ENCODE data around the gene CRTC1.
"Not testable (repeated sequence)": the region's sequence is repeated elsewhere in the genome, so short reads cannot be mapped to it uniquely, and the experiment has no call there.

Gene CRTC1

DNA sequence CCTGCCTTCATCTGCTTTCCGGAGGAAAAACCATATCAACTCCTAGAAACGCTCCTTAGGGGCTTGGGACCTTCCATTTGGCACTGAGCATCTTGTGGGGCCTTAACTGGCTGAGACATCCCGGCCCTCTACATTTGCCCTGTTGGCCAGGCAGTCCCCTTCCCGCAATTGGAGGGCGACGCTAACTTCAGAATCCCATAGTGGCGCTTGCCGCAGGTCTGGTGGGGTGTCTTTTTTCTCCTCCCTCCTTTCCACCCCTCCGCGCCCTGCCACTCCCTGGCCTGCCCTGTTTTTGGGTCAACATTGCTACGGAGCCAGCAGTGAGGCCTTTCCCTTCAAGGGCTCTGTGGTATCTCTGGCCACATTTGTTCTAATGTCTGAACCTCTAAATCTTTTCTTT, 13.6 kb upstream of the CRTC1 start:
- DNase-seq, result no peak

DNA sequence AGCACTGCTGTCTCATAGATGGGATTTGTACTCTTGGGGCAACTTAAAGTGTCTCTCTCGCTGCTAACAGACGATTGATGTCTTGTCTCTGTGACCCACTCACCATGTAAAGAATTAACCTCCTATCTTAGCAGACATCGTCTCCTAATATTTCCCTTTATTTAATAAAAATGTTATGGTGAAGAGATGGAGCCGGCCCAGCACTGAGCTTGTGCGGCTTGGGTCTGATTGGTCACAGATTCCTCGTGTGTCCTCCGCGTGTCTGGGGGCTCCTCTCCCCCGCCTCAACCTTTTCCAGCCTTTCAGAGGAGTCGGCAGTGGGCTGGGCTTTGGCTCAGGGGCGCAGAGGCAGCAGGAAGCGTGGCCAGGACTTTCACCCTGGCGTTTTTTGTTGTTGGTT, 13.2 kb upstream of the CRTC1 start:
- DNase-seq, result no peak

DNA sequence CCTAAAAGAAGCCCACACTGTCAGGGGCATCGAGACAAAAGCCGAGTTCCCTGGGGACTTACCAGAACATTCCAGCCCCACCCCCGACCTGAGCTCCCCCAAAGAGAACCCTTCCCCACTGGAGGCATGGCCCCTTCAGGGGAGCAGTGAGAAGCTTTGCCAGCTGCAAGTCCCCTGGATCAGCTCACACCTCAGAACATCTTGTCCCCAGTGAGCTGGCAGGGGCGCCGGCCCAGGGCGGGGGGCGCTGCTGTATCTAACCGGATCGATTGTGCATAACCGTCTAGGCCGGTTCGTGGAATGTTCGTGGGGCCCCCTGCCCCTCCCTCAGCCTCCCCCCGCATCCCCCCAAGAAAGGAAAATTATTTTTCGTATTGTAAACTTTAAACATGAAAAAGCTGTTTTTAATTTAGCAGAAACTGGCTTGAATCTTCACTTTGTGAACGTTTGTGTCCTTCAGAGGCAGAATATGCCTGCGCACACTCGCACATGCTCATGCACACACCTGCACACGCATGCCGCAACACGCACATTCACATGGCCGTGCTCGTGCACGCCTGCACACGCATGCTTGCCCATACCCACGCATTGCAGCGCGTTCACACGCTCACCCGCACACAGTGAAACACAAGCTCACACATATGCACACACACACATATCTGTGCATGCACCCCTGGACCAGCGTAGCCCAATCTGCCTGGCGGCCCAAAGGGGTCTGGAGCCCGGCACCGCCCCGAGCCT, 12.0 kb upstream of the CRTC1 start:
- no peak for DNase-seq

DNA sequence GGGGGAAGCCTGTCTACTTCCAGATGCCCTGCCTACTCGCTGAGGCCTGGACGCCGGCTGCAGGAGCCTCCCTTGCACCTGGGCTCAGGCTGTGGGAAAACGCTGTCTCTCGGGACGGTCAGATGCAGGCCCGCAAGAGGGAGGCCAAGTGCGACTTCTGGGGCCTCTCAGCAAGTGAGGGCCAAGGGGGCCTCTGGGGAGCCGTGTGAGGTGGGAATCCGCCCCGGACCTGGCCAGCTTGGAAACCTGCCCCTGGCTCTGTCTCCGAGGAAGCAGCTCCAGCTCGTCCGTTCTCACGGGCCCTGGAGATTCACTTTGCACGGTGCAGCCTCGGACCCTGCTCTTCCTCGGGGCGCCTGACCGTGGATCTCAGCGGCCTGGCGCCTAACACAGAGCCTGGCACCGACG, 11.4 kb upstream of the CRTC1 start:
- DNase-seq, result no peak

DNA sequence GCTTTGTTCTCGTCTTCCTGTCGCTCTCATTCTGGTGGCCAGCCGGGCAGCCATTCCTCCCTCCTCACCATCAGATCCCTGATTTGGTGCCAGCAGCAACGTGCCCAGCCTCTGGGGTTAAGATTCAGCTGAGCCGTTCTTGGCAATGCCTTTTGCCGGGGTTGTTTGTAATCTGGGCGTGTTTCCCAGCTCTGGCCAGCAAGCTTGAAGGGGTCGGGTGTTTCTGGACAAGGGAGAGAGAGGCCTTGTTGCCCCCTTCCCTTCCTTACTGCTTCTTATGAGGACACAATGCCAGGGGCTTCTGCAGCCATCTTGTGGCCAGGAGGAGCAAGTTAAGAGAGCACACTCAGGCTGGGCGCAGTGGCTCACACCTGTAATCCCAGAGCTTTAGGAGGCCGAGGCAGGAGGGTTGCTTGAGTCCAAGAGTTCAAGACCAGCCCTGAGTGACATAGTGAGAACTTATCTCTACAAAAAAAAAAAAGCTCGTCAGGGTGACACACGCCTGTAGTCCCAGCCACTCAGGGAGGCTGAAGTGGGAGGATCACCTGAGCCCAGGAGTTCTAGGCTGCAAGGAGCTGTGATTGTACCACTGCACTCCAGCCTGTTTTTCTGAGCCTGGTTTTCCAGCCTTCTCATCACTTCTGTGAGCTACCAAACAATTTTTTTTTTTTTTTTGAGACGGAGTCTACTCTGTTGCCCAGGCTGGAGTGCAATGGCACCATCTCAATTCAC, 10.7 kb upstream of the CRTC1 start:
- no peak for DNase-seq

DNA sequence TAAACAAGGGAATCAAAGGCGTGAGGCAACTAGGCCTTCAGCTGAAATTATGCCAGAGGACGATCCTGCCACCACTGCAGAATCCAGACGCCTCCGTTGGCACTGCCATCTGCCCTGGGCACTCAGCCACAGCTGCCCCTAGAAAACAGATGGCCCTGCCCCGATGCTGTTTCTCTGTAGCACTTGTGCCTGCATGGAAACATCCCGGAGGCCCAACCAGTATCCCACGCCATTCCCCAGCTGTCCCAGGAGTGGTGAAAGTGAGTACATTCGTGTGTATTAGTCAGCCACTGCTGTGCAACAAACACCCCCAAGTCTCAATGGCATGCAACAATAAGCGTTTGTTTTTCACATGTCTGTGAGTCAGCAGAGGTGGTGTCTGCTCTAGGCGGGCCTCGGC, 8.9 kb upstream of the CRTC1 start:
- DNase-seq, result no peak

DNA sequence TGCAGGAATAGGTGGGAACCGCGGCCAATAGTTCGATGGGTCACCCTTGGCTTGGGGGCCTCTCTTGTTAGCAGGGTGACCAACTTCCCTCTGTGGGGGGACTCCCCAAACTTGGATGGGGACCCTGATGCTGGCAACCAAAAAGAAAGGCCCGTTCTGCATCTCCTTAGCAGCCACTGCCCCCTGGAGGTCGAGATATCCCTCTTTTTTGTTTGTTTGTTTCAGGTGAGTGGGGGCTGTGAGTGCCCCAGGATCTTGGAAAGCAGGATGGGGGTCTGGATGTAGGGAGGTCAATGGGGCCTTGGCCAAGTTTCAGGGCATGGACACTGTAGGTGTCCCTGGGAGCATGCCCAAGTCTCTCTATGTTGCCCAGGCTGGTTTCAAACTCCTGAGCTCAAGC, 7.7 kb upstream of the CRTC1 start:
- no peak for DNase-seq

DNA sequence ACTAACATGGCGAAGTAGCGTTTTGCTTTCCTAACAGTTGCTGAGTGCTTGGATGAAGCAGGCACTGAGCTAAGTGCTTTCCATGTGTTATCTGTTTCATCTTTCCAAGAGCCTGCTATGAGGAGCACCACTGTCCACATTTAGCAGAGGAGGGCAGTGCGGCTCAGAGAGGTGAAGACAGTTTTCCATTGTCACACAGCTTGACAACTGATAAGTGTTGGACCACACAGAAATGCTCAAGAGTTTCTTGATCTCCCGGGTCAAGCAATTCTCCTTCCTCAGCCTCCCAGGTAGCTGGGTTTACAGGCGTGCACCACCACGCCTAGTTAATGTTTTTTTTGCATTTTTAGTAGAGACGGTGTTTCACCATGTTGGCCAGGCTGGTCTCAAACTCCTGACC, 6.8 kb upstream of the CRTC1 start:
- no peak for DNase-seq

DNA sequence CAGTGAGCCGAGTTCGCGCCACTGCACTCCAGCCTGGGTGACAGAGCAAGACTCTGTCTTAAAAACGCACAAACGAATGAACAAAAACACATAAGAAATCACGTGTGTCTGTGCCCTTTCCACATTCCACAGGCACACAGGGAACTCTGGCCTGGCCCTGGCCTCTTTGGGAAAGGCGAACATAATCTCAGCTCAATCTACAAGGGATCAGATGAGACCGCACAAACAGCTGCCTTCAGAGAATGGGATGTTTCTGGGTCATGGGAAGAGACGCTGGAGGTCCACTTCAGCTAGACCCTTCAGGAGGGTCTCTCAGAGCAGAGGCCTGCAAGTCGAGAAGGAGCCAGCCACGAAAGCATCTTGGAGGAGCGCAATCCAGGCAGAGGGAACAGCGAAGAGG, 6.3 kb upstream of the CRTC1 start:
- DNase-seq, result no peak

DNA sequence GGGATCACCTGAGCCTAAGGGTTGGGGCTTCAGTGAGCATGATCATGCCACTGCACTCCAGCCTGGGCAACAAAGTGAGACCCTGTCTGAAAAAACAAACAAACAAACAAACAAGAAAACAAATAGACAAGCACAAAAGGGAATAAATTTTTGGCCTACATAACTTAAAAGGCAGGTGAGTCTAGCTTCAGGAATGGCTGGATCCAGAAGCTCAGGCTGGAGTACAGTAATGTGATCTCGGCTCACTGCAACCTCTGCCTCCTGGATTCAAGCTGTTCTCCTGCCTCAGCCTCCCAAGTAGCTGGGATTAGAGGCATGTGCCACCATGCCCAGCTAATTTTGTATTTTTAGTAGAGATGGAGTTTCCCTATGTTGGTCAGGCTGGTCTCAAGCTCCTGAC, 3.3 kb upstream of the CRTC1 start:
- DNase-seq, result not testable (repeated sequence)

DNA sequence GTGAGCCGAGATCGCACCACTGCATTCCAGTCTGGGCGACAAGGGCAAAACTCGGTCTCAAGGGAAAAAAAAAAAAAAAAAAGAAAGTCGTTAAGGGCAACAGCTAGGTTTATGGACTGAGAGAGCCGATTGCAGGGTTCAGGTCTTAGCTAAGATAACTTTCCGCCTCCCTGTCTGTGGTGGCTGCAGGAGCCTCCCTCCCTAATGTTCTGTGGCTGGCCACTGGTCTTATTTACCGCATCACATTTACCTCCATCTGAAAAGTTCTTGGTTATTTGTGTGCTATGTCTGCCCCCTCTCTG, 722 bp upstream of the CRTC1 start:
- DNase-seq, result no peak

DNA sequence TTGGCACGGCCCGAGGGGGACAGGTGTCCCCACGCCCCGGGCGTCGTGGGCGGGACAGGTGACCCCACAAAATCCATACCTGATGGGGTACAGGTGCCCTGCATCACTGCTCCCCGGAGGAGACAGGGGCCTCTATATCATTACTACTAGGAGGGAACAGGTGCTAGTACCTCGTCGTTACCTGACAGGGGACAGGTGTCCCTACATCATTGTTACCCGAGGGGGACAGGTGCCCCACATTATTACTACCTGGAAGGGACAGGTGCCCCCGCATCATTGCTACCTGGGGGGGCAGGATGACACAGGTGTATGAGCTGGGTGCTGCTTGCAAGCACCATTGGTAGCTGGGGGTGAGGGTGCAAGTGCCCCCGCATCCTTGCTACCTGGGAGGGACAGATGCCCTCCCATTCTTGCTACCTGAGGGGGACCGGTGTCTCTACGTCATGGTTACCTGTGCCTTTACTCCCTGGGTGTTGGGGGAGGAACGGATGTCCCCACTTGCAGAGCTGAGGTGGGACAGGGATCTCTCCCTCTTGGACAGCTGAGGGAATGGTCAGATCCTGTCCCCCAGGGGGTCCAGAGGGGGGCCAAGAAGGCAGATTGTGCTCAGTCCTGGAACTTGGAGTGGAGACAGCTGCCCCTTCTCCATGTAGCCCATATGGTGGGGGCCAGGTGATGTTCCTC, 620 bp downstream of the CRTC1 start:
- DNase-seq, result peak; percentile 55

DNA sequence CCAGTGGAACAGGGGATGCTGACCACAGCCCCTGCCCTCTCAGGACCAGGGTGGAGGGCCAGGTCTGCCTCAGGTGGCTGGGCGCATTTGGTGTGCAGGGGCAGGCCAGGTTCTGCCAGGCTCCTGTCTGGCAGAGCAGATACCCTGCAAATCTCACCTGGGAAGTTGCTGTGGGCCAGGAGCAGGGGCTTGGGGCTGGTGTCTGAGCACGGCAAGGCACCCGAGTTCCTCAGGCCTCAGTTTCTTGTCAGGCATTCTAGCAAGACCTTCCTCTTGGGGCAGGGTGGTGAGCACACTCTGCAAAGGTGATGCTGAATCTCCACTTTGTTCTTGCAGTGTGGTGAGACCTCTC, 1.1 kb downstream of the CRTC1 start:
- DNase-seq, result no peak

DNA sequence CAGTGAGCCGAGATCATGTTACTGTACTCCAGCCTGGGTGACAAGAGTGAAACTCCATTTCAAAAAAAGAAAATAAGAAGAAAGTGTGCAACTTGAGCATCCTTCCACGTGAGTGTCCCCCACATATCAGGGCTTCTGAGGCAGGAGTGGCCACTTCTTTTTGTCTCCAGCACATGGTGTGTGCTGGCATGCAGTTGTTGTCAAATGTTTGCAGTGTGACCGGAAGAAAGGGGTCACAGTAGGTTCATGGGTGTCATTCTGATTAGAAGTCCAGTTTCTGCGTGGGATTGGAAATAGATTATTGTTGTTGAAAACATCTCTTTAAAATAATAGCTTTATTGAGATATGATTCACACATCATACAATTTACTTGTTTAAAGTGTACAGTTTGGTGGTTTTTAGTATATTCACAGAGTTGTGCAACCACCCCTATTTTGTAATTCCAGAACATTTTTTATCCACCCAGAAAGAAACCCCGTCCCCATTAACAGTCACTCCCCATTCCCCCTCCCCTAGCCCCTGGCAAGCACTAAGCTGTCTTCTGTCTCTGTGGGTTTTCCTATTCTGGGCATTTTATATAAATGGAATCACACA, 2.2 kb downstream of the CRTC1 start:
- DNase-seq, result no peak

DNA sequence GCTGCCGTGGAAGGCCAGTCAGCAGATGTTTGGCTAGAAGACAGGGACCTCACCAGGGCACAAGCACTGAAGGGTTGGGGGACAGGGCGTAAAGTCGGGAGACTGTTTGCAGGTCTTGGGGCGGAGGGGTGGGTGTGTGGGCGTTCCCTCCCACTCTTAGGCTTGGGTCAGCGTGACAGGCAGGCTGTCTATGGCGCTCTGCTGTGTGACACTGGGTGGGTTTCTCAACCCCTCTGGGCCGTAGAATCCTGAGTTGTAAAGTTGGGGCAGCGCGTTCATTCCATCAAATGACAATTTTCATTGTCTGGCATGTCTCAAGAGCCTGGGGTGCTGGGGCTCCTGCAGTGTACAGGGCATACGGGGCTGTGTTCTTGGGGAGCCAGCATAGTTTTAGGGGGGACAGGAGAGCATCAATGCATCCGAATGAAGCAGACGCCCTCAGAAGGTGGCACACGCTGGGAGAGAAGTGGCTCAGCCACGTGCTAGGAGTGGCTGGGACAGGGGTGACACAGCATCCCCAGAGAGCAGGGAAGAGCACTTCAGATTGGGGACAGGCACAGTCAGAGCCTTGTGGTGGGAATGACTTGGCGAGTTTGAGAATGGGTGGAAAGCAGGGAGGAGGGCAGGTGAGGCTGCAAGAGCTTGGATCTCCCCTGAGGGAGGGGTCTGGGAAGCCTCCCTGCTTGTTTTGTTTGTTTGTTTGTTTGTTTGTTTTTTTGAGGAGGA, 4.4 kb downstream of the CRTC1 start:
- DNase-seq, result no peak

DNA sequence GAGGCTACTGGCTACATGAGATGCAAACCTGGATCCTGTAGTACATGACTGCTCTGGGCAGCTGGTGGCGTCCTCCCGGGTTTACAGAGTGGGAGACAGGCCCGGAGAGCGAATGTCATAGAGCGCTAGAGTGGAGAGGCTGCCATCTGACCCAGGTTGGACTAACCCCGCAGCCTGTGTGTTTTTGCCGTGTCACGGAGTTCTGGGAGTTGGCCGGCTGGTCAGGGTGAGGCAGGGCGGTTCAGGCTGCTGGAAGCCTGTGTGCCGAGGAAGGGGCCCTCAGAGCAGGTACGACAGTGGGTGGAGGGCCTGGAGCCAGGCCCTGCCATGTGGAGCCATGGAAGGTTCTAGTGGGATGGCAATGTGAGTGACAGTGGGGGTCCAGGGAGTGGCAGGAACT, 12.5 kb downstream of the CRTC1 start:
- DNase-seq, result peak; percentile 93

DNA sequence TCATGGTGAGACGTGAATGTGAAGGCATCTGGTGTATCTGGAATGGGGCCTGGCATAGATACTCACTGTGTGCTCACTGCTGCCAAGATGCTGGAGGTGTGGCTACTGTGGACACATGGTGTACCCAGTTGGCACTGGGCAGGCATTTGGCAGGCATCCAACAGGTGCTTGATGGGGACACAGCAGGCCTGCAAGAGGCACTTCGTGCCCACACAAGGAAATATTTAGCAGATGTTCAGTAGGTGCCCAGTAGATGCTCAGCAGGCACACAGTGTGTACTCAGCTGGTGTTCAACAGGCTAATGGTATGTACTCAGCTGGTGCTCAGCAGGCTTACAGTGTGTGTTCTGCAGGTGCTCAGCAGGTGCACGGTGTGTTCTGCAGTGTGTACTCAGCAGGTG, 14.2 kb downstream of the CRTC1 start:
- peak; percentile 86 for DNase-seq

DNA sequence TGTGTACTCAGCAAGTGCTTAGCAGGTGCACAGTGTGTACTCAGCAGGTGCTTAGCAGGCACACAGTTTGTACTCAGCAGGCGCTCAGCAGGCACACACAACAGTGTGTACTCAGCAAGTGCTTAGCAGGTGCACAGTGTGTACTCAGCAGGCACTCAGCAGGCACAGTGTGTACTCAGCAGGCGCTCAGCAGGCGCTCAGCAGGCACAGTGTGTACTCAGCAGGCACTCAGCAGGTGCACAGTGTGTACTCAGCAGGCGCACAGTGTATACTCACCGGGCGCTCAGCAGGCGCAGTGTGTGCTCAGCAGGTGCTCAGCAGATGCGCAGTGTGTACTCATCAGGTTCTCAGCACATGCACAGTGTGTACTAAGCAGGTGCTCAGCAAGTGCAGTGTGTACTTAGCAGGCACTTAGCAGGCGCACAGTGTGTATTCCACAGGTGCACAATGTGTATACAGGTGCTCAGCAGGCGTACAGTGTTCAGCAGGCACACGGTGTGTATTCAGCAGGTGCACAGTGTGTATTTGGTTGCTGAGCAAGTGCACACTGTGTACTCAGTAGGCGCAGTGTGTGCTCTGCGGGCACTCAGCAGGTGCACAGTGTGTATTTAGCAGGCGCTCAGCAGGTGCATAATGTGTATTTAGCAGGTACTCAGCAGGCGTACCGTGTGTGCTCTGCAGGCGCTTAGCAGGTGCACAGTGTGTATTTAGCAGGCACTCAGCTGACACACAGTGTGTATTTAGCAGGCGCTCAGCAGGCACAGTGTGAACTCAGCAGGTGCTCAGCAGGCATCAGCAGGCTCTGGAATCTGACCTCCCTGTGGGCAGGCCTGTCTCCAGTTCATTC, 15.1 kb downstream of the CRTC1 start:
- peak; percentile 88 for DNase-seq

DNA sequence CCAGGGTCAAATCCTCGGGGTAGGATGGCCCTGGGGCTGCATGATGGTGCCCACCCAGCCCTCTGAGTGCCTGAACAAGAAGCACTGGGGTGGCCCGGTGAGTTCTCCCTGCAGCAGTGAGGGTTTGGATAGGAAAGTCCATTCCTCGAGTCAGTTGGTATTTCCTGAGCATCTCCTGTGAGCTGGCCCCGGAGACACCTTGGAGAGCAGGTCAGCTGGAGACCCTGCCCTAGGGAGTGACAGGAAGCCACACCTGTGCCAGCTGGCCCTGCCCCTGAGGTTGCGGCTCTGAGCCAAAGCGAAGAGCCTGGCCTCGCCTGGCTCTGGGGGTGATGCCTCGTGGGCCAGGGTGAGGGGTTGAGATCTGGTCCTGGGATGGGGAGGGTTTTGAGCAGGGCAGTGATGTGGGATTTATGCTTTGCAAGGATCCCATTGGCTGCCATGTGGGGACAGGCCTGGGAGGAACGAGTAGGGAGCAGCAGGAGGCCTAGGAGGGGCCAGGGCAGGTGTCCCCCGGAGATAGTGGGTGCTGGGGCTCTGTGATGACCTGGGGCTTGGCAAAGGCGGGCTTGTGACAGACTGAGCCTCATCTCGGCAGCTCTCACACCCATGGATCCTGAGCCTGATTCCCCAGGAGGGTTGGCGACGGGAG, 16.0 kb downstream of the CRTC1 start:
- DNase-seq, result no peak

DNA sequence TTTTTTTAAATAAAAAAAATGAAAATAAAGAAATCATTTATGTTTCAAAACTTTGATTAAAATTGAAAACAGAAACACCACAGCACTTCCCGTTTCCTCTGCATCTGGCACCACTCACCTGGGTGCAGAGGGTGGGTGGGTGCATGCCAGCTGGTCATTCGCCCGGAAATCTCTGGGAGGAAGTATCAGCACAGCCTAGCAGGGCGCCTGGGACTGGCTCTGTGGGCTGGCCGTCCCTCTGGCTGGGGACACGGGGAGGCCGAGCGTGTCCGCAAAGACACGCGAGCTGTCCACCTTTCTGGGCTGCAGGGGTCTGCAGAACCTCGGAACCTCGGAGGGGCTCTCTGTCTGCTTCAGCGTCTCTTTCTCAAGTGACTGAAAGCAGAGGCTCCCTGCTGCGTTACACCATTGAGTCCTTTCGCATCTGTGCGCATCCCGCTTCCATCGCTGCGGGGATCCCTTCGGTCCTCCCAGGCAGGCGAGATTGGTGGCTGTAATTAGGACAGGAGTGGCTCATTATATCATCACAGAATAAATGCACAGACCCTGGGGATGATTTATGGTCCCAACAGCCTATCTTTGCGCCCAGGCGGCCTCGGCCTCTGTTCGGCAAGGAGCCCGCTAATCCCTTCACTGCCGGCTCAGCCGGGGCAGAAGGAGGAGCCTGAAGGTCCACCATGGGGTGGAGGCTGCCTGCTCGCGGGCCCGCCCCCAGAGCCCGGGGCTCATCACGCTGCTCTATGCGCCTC, 17.2 kb downstream of the CRTC1 start:
- no peak for DNase-seq

DNA sequence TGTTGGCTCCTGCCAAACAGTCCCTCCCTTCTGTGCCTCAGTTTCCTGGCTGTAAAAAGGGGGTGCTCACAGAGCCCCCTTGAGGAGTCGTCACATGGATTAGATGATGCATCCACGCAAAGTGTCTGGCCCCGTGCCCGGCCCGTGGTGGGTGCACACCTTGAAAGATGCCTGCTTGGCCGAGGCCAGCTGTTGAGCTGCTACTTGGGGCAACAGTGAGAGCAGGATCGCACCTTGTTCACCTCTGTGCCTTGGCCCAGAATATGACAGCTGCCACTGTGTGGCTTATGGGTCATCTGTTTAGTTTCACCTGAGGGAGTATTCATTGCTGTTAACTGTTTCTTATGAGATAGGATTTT, 17.7 kb downstream of the CRTC1 start:
- DNase-seq, result no peak

All from DMS53 (cell line).